HUES6 (cell line): ENCODE results near the gene UNC119.
"Not testable (repeated sequence)": the region's sequence is repeated elsewhere in the genome, so short reads cannot be mapped to it uniquely, and the experiment has no call there.

Source experiments
- H3K27ac ChIP-seq: 2 replicates; pipeline ENCODE4 v1.7.0; 2013; ENCODE audit warnings: low read depth, mild to moderate bottlenecking, low read length, inconsistent platforms
- H3K27me3 ChIP-seq: 2 replicates; pipeline ENCODE4 v1.6.1; 2013; ENCODE audit warnings: low read length; ENCODE audit not compliant: control insufficient read depth, insufficient read depth
- H3K36me3 ChIP-seq: 2 replicates; pipeline ENCODE4 v1.6.1; 2013; ENCODE audit warnings: low read length; ENCODE audit not compliant: control insufficient read depth, insufficient read depth
- H3K4me1 ChIP-seq: 2 replicates; pipeline ENCODE4 v1.6.1; 2013; ENCODE audit warnings: low read length; ENCODE audit not compliant: control insufficient read depth, insufficient read depth
- H3K4me3 ChIP-seq: 2 replicates; pipeline ENCODE4 v1.5.1; 2013; ENCODE audit warnings: low read depth, low read length
- H3K9ac ChIP-seq: one replicate; pipeline ENCODE4 v1.6.1; 2013; ENCODE audit warnings: mild to moderate bottlenecking, low read length
- H3K9me3 ChIP-seq: 2 replicates; pipeline ENCODE4 v1.6.1; 2013; ENCODE audit warnings: low read depth, low read length; ENCODE audit not compliant: control insufficient read depth, insufficient read depth

The UNC119 gene

DNA sequence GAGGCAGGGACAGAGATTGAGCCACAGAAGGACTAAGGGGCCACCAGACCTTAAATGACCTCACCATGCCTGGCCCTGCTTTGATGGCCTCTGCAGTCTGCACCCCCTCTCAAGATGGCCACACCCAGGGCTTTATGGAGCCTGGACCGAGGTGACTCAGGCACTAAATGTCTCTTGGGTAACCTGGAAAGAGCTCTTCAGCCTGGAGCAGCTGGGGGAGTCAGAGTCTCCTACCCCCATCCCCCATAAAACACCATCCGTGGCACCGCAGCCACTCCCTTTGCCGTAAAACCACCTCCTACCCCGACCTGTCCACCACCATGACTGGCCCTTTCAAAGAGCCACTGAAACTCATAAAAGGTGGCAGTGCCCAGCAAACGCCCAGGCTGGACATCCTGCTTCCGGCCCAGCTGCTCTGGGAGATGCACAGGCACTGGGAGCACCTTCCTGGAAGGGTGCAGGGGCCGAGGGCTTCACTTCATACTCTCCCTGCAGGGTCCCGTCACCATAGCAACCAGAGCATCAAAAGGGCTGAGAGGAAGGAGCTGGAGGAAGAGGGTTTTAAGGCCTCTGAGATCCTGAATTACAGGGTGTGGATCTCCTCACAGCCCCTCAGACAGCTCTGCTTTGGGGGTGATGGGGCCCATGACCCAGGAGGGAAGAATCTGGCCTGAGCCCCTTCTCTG is 24.0 kb downstream of the UNC119 start:
- no peaks in the 10 kb centered on the region for H3K9me3 ChIP-seq
- peaks cover 3% of the 10 kb centered on the region; the same call in 1 of the 2 replicates for H3K27me3 ChIP-seq
- H3K36me3 ChIP-seq: no peaks in the 10 kb centered on the region
- H3K4me3 ChIP-seq: no peak overlapping the region
- no peak overlapping the region for H3K9ac ChIP-seq
- no peak overlapping the region for H3K27ac ChIP-seq
- H3K4me1 ChIP-seq: peaks cover 10% of the 10 kb centered on the region; the same call in 1 of the 2 replicates

DNA sequence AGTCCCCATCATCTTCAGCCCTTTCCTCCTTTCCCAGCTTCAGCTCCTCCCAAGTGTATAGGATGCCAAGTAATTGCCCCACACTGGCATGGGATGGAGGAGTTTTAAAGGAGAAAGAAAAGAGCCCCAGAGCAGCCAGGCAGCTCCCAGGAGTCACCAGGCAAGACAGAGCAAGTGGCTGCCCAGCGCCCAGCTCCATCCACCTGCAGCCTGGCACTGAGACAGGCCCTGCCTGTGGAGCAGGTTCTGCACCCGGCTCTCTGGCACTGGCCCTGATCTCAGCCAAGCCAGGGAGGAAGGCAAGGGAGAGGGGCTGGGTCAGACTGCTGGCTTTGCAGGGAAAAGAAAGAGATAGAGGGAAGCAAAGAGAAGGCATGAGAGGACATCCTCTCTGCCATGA is 24.6 kb downstream of the UNC119 start:
- H3K27me3 ChIP-seq: peaks cover 3% of the 10 kb centered on the region; the same call in 1 of the 2 replicates
- H3K4me1 ChIP-seq: peaks cover 7% of the 10 kb centered on the region; the same call in 1 of the 2 replicates
- H3K36me3 ChIP-seq: no peaks in the 10 kb centered on the region
- H3K27ac ChIP-seq: no peak overlapping the region
- no peak overlapping the region for H3K9ac ChIP-seq
- H3K9me3 ChIP-seq: no peaks in the 10 kb centered on the region
- H3K4me3 ChIP-seq: no peak overlapping the region

DNA sequence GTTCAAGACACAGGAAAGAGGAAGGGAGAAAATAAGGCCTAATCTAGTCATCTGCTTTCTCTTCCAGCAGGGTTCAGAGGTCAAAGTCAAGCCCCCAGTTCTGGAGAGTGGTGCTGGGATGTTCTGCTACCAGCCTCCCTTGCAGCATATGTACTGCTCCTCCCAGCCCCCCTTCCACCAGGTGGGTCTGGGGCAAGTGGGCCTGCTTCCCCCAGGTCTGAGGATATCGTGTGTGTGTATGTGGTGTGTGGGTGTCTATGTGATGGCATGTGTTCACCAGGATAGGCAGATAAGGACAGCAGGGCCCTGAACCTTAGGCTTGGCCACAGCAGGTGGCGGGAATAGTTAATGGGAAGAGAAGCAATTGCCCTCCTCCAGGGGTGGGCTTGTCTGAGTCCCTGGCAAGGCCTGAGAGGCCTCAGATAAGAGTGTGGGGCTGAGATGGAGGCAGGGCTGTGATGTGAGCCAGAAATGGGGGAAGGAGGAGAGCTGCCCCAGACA is 25.2 kb downstream of the UNC119 start:
- H3K9ac ChIP-seq: no peak overlapping the region
- H3K27me3 ChIP-seq: peaks cover 3% of the 10 kb centered on the region; the same call in 1 of the 2 replicates
- H3K4me3 ChIP-seq: no peak overlapping the region
- no peaks in the 10 kb centered on the region for H3K9me3 ChIP-seq
- H3K36me3 ChIP-seq: no peaks in the 10 kb centered on the region
- H3K4me1 ChIP-seq: peaks cover 5% of the 10 kb centered on the region; the same call in 1 of the 2 replicates
- no peak overlapping the region for H3K27ac ChIP-seq

DNA sequence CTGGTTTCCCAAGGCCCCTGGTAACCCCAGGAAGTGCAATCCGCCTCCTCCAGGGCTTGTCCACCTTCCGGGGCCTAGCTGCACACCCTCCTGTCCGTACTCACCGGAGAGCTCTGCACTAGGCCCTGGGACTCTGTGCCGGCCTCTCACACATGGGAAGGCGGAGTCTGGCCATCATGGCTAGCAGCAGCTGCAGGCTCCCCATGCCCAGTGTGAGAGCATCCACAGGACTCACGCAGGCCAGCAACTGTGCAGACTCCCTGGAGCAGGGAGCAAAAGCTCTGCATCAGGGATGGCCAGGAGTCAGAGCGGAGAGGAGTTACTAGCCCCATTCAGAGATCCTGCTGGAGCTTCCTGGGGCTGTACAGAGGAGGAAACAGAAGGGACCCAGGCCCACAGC is 26.0 kb downstream of the UNC119 start:
- peaks cover 4% of the 10 kb centered on the region; the same call in 1 of the 2 replicates for H3K27me3 ChIP-seq

DNA sequence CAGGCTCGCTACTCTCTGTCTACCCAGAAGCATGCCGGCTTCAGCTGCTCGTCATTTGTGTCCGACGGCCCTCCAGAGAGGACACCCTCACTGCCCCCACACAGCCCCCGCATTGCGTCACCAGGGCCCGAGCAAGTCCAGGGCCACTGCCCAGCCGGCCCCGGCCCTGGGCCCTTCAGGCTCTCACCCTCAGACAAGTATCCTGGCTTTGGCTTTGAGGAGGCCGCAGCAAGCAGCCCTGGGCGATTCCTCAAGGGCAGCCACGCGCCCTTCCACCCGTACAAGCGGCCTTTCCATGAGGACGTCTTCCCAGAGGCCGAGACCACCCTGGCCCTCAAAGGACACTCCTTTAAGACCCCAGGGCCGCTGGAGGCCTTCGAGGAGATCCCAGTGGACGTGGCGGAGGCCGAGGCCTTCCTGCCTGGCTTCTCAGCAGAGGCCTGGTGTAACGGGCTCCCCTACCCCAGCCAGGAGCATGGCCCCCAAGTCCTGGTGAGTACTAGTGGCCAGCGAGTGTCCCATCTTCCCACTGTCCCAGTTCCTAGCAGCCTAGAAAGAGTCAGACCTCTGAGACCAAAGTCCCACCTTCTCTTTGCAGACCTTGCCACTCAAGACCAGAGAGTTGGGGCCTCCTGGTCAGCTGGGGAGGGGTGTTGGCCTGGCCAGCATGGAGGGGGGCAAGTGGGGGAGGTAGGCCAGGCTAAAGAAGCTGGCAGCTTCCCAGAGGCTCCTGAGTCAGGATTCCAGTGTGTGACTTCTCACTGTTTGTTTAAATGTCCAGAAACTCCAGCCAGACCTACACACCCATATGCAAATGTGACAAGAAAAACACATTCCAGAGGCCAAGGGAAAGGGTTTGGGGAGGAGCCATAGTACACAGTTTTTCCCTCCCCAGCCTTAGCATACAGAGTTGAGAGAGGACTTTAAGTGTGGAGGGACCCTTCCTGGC is 27.7 kb downstream of the UNC119 start:
- H3K9ac ChIP-seq: no peak overlapping the region
- H3K27me3 ChIP-seq: peaks cover 3% of the 10 kb centered on the region; the same call in 1 of the 2 replicates
- H3K27ac ChIP-seq: no peak overlapping the region
- no peaks in the 10 kb centered on the region for H3K9me3 ChIP-seq
- no peak overlapping the region for H3K4me3 ChIP-seq
- peaks cover 11% of the 10 kb centered on the region for H3K4me1 ChIP-seq
- no peaks in the 10 kb centered on the region for H3K36me3 ChIP-seq

More for the DNA sequence above, 26.0 kb downstream of the UNC119 start:
- Histone ChIP-seq H3K9ac (no peak overlapping the region), H3K9me3 (no peaks in the 10 kb centered on the region), H3K36me3 (no peaks in the 10 kb centered on the region), H3K4me3 (no peak overlapping the region), H3K4me1 (peaks cover 5% of the 10 kb centered on the region; the same call in 1 of the 2 replicates), H3K27ac (no peak overlapping the region)

DNA sequence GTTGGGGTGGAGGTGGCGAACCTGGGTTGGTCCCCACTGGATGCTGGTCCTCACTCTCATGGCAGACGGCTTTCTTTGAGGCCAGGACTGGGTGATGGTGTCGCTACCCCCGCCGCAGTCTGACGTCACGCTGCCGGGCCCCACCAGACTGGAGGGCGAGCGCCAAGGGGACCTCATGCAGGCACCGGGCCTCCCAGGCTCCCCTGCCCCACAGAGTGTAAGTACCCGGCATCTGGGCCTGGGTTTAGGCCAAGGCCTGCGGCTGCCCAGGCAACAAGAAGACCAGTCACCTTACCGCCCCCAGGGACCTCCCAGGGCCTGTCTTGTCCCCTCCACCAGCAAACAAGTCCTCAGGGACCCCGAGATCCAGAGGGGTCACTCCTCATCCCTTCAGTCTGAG is 28.5 kb downstream of the UNC119 start:
- H3K9me3 ChIP-seq: no peaks in the 10 kb centered on the region
- H3K36me3 ChIP-seq: no peaks in the 10 kb centered on the region
- no peak overlapping the region for H3K27ac ChIP-seq
- H3K4me1 ChIP-seq: peaks cover 11% of the 10 kb centered on the region
- H3K9ac ChIP-seq: no peak overlapping the region
- H3K27me3 ChIP-seq: peaks cover 3% of the 10 kb centered on the region; the same call in 1 of the 2 replicates
- H3K4me3 ChIP-seq: no peak overlapping the region

DNA sequence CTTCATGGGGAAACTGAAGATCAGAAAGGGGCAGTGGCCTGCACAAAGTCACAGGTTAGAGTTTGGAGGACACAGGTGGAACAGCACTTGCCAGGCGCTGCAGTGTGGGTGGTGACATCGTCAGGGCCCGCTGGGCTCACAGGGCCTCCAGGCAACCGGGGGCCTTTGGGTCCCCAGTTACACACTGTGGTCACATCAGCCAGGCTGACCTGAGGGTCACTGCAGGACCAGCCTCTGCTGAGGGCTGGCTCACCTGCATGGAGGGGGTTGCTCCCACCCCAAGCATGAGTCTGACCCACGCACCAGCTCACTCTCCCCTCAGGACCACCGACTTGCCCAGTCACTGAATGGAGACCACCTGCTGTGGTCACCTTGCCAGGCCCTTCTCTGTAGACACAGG is 29.2 kb downstream of the UNC119 start:
- H3K4me3 ChIP-seq: no peak overlapping the region
- H3K9me3 ChIP-seq: no peaks in the 10 kb centered on the region
- H3K27ac ChIP-seq: no peak overlapping the region
- H3K36me3 ChIP-seq: no peaks in the 10 kb centered on the region
- no peak overlapping the region for H3K9ac ChIP-seq
- peaks cover 5% of the 10 kb centered on the region; the same call in 1 of the 2 replicates for H3K27me3 ChIP-seq
- peaks cover 11% of the 10 kb centered on the region for H3K4me1 ChIP-seq

DNA sequence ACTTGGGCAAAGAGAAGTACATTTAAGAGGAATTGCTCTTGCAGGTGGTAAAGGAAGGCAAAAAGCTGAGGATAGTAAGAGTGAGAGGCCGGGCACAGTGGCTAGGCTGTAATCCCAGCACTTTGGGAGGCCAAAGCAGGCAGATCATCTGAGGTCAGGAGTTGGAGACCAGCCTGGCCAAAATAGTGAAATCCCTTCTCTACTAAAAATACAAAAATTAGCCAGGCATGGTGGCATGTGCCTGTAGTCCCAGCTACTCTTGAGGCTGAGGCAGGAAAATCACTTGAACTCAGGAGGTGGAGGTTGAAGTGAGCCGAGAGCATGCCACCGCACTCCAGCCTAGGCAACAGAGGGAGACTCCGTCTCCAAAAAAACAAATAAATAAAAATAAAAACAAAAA is 30.1 kb downstream of the UNC119 start:
- H3K27me3 ChIP-seq, H3K4me3 ChIP-seq, H3K9ac ChIP-seq, H3K27ac ChIP-seq, H3K36me3 ChIP-seq, H3K9me3 ChIP-seq: not testable (repeated sequence)
- peaks cover 11% of the 10 kb centered on the region for H3K4me1 ChIP-seq

DNA sequence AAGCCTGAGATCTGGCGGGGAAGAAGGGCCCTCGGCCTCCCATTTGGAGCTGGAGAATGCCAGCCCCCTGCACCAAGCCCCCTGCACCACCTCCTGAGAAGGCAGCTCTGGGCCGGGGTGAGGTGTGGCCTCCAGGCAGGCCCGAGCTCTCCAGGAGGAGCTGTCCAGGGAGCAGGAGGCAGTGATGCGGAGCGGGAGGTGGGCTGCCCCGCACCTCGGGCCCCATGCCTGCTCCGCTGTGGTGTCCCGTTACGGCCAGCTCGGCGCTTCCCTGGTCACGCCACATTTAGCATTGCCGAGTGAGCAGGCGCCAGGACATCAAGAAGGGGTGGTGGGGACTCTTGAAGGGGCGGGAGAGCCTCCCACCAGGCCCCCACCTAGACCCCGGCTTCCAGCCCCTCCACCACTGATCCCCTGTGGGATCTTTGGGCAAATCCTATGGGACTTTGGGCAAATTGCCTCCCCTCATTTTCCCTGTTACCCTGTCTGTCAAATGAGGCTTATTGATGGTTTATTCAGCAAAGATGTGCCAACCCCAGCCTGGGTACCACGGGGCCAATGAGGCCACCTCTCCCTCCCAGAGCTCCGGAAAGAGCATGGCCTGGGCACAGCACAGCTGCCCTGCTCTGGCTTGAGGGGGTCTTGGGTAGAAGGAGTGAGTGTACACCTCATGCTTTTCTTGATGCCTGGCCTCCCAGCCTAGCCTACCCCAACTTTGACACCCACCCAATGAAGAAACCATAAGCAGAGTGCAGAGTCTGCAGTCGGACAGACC is 30.9 kb downstream of the UNC119 start:
- Histone ChIP-seq H3K27me3 (peaks cover 7% of the 10 kb centered on the region; the same call in 1 of the 2 replicates), H3K9me3 (no peaks in the 10 kb centered on the region), H3K4me3 (no peak overlapping the region), H3K9ac (no peak overlapping the region), H3K36me3 (no peaks in the 10 kb centered on the region), H3K4me1 (peaks cover 11% of the 10 kb centered on the region), H3K27ac (no peak overlapping the region)

DNA sequence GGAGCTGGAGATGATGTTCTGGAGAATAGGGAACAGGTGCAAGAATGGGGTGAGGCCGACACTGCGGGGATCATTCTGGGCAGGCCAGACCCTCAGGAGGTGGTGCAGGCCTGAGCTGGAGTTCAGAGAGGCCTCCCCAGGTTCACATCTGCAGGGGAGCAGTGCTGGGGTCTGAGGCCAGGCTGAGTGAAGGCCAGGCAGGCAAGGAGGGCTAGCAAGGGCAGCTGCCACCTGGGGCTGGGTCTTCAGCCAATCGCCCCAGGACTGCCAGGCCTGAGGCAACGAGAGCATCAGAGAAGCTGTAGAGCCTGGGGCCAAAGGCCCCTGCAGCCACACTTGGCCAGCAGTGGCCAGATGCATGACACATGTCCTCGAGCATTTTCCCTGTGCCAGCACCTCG is 31.7 kb downstream of the UNC119 start:
- no peak overlapping the region for H3K9ac ChIP-seq
- no peak overlapping the region for H3K4me3 ChIP-seq
- no peak overlapping the region for H3K27ac ChIP-seq
- H3K4me1 ChIP-seq: peaks cover 11% of the 10 kb centered on the region
- H3K9me3 ChIP-seq: no peaks in the 10 kb centered on the region
- H3K27me3 ChIP-seq: peaks cover 7% of the 10 kb centered on the region; the same call in 1 of the 2 replicates
- H3K36me3 ChIP-seq: no peaks in the 10 kb centered on the region
